Fibroblast of skin of right biceps (primary cell): Measurements from ENCODE around the gene CILP.
"Not testable (repeated sequence)": the region's sequence is repeated elsewhere in the genome, so short reads cannot be mapped to it uniquely, and the experiment has no call there.

Experiments
- DNase-seq: peaks from one replicate; pipeline ENCODE4 v3.0.0-alpha.2; 2013

Gene CILP

GRCh38 chr15:65210770-65211481 lies at the start of gene CILP:
Gene CILP (minus strand): TSS chr15:65211473. CDS start chr15:65209755, 1,718 bp downstream.
- no peak for DNase-seq

- DNase-seq = no peak
These were observed 49.7 kb upstream of the CILP start for GRCh38 chr15:65260968-65261367.

GRCh38 chr15:65259367-65259797 lies 48.1 kb upstream of the CILP start:
- no peak for DNase-seq

GRCh38 chr15:65258375-65259262 lies 47.3 kb upstream of the CILP start:
- peak; percentile 23 for DNase-seq

GRCh38 chr15:65255486-65256140 lies 44.3 kb upstream of the CILP start:
- DNase-seq = no peak

GRCh38 chr15:65254758-65255157 lies 43.5 kb upstream of the CILP start:
- no peak for DNase-seq

- no peak for DNase-seq
These were observed 43.1 kb upstream of the CILP start for GRCh38 chr15:65254356-65254755.

- no peak for DNase-seq
These were observed 38.4 kb upstream of the CILP start for GRCh38 chr15:65249641-65250040.

GRCh38 chr15:65248511-65249255 lies 37.4 kb upstream of the CILP start:
- peak; percentile 43 for DNase-seq

GRCh38 chr15:65246939-65247338 lies 35.7 kb upstream of the CILP start:
- no peak for DNase-seq

GRCh38 chr15:65246026-65246714 lies 34.9 kb upstream of the CILP start:
- DNase-seq = no peak

- DNase-seq = peak; percentile 59
These were observed 34.0 kb upstream of the CILP start for GRCh38 chr15:65245096-65245856.

GRCh38 chr15:65244638-65245037 lies 33.4 kb upstream of the CILP start:
- no peak for DNase-seq

- DNase-seq = not testable (repeated sequence)
These were observed 25.2 kb upstream of the CILP start for GRCh38 chr15:65236443-65236842.

- DNase-seq = no peak
These were observed 22.4 kb upstream of the CILP start for GRCh38 chr15:65233696-65234095.

GRCh38 chr15:65232520-65232919 lies 21.2 kb upstream of the CILP start:
- DNase-seq = no peak

GRCh38 chr15:65231306-65231705 lies 20.0 kb upstream of the CILP start:
- DNase-seq = no peak

GRCh38 chr15:65226901-65227300 lies 15.6 kb upstream of the CILP start:
- DNase-seq = not testable (repeated sequence)

- DNase-seq = no peak
These were observed 14.9 kb upstream of the CILP start for GRCh38 chr15:65226221-65226620.

GRCh38 chr15:65223996-65224395 lies 12.7 kb upstream of the CILP start:
- DNase-seq = no peak

GRCh38 chr15:65222891-65223290 lies 11.6 kb upstream of the CILP start:
- no peak for DNase-seq
